H9 (cell line): ENCODE measurements around the gene ACER3. TPM values are rescaled to one million over a fixed set of nuclear protein-coding genes. Genes with fewer than 3 reads are reported as not detected.

Experiments used
- DNase-seq: peaks from one replicate; pipeline ENCODE4 v3.0.0-alpha.2; 2017
- H2AFZ ChIP-seq: one replicate; pipeline ENCODE4 v1.6.1; 2013; ENCODE audit warnings: mild to moderate bottlenecking, low read length, control low read depth, moderate library complexity
- H2AK5ac ChIP-seq: 2 replicates; pipeline ENCODE4 v1.6.1; 2013; ENCODE audit warnings: low read length, control low read depth, mixed read lengths; ENCODE audit not compliant: insufficient read length
- H2BK120ac ChIP-seq: one replicate; pipeline ENCODE4 v1.6.1; 2013; ENCODE audit warnings: low read depth, mild to moderate bottlenecking, low read length, control low read depth, inconsistent platforms; ENCODE audit not compliant: poor library complexity, severe bottlenecking
- H2BK12ac ChIP-seq: 2 replicates; pipeline ENCODE4 v1.6.1; 2013; ENCODE audit warnings: low read length, control low read depth, mixed read lengths, low read depth; ENCODE audit not compliant: insufficient read length
- H2BK15ac ChIP-seq: 2 replicates; pipeline ENCODE4 v1.6.1; 2013; ENCODE audit warnings: low read depth, low read length, control low read depth
- H2BK20ac ChIP-seq: one replicate; pipeline ENCODE4 v1.6.1; 2013; ENCODE audit warnings: low read depth, mild to moderate bottlenecking, low read length, control low read depth, inconsistent platforms; ENCODE audit not compliant: poor library complexity, severe bottlenecking
- H2BK5ac ChIP-seq: 2 replicates; pipeline ENCODE4 v1.6.1; 2013; ENCODE audit warnings: low read length, control low read depth, mixed read lengths; ENCODE audit not compliant: insufficient read length
- H3K14ac ChIP-seq: 2 replicates; pipeline ENCODE4 v1.6.1; 2013; ENCODE audit warnings: low read length, control low read depth; ENCODE audit not compliant: insufficient read depth
- H3K18ac ChIP-seq: 2 replicates; pipeline ENCODE4 v1.6.1; 2013; ENCODE audit warnings: low read depth, mild to moderate bottlenecking, mixed read lengths, low read length, control low read depth; ENCODE audit not compliant: insufficient read length
- H3K23ac ChIP-seq: 2 replicates; pipeline ENCODE4 v1.6.1; 2013; ENCODE audit warnings: low read length, control low read depth, mixed read lengths, low read depth; ENCODE audit not compliant: insufficient read length
- H3K23me2 ChIP-seq: 2 replicates; pipeline ENCODE4 v1.6.1; 2013; ENCODE audit warnings: low read depth, mild to moderate bottlenecking, mixed read lengths, low read length, control low read depth; ENCODE audit not compliant: insufficient read length, poor library complexity, severe bottlenecking
- H3K27ac ChIP-seq: 2 replicates; pipeline ENCODE4 v1.5.1; 2013; ENCODE audit warnings: low read length, control low read depth, mixed read lengths, low read depth; ENCODE audit not compliant: insufficient read length
- H3K27me3 ChIP-seq: 2 replicates; pipeline ENCODE4 v1.6.1; 2013; ENCODE audit warnings: low read length, control low read depth, inconsistent platforms; ENCODE audit not compliant: insufficient read depth
- H3K4ac ChIP-seq: 2 replicates; pipeline ENCODE4 v1.6.1; 2013; ENCODE audit warnings: low read depth, mild to moderate bottlenecking, control low read depth, inconsistent platforms, low read length, moderate library complexity
- H3K4me1 ChIP-seq: 2 replicates; pipeline ENCODE4 v1.6.1; 2013; ENCODE audit warnings: low read length, control low read depth, inconsistent platforms; ENCODE audit not compliant: insufficient read depth
- H3K4me2 ChIP-seq: 2 replicates; pipeline ENCODE4 v1.6.1; 2013; ENCODE audit warnings: low read length, control low read depth, mixed read lengths; ENCODE audit not compliant: insufficient read length, insufficient read depth
- H3K56ac ChIP-seq: 2 replicates; pipeline ENCODE4 v1.6.1; 2013; ENCODE audit warnings: low read depth, mild to moderate bottlenecking, mixed read lengths, low read length, control low read depth; ENCODE audit not compliant: insufficient read length
- H3K79me1 ChIP-seq: 2 replicates; pipeline ENCODE4 v1.6.1; 2013; ENCODE audit warnings: low read depth, mild to moderate bottlenecking, moderate library complexity, low read length, control low read depth, inconsistent platforms; ENCODE audit not compliant: insufficient read depth, poor library complexity, severe bottlenecking
- H3K79me2 ChIP-seq: 2 replicates; pipeline ENCODE4 v1.6.1; 2013; ENCODE audit warnings: low read length, control low read depth, inconsistent platforms; ENCODE audit not compliant: insufficient read depth
- H3K9ac ChIP-seq: 2 replicates; pipeline ENCODE4 v1.6.1; 2013; ENCODE audit warnings: low read length, control low read depth, mixed read lengths; ENCODE audit not compliant: insufficient read length; ENCODE audit errors: extremely low read depth
- H3K9me3 ChIP-seq: one replicate; pipeline ENCODE4 v1.6.1; 2013; ENCODE audit warnings: low read depth, low read length, inconsistent platforms; ENCODE audit not compliant: control insufficient read depth
- H3T11ph ChIP-seq: one replicate; pipeline ENCODE4 v1.6.1; 2013; ENCODE audit warnings: mild to moderate bottlenecking, low read length, control low read depth, inconsistent platforms
- H4K20me1 ChIP-seq: one replicate; pipeline ENCODE4 v1.6.1; 2013; ENCODE audit not compliant: control insufficient read depth, insufficient read length, insufficient read depth
- H4K5ac ChIP-seq: 2 replicates; pipeline ENCODE4 v1.6.1; 2013; ENCODE audit warnings: low read depth, mild to moderate bottlenecking, mixed read lengths, low read length, control low read depth; ENCODE audit not compliant: insufficient read length
- H4K8ac ChIP-seq: replicated peaks from 2 replicates; pipeline ENCODE4 v1.6.1; 2013; ENCODE audit warnings: low read length, control low read depth, mixed read lengths, low read depth; ENCODE audit not compliant: insufficient read length
- H4K91ac ChIP-seq: 2 replicates; pipeline ENCODE4 v1.6.1; 2013; ENCODE audit warnings: low read depth, mild to moderate bottlenecking, moderate library complexity, mixed read lengths, low read length, control low read depth; ENCODE audit not compliant: insufficient read length
- H3K27ac Mint-ChIP-seq, 3 experiments: 2 replicates in 2 of 3; 3 replicates in 1 of 3; pipeline ENCODE4 v1.8.0; 2020 to 2021; ENCODE audit warnings: mixed read lengths in 3 of 3, mild to moderate bottlenecking in 1 of 3, moderate library complexity in 1 of 3
- H3K27me3 Mint-ChIP-seq: 2 replicates; pipeline ENCODE4 v1.8.0; 2021; ENCODE audit warnings: low read depth, mild to moderate bottlenecking, moderate library complexity, mixed read lengths
- H3K36me3 Mint-ChIP-seq, 3 experiments: 2 replicates in 2 of 3; 3 replicates in 1 of 3; pipeline ENCODE4 v1.8.0; 2020 to 2021; ENCODE audit warnings: low read depth in 3 of 3, mixed read lengths in 3 of 3; ENCODE audit not compliant: insufficient read depth in 1 of 3
- H3K4me1 Mint-ChIP-seq, 2 experiments: 2 replicates each; pipeline ENCODE4 v1.8.0; 2020; ENCODE audit warnings: mixed read lengths in 2 of 2
- H3K4me3 Mint-ChIP-seq, 2 experiments: 2 replicates in 1 of 2; 3 replicates in 1 of 2; pipeline ENCODE4 v1.8.0; 2020 to 2021; ENCODE audit warnings: mild to moderate bottlenecking in 2 of 2, mixed read lengths in 2 of 2, moderate library complexity in 1 of 2
- H3K9me3 Mint-ChIP-seq, 2 experiments: 2 replicates in 1 of 2; 3 replicates in 1 of 2; pipeline ENCODE4 v1.8.0; 2020; ENCODE audit warnings: mild to moderate bottlenecking in 2 of 2, mixed read lengths in 2 of 2, moderate library complexity in 1 of 2
- CTCF ChIP-seq: fragments of 200-600 bp; sonication (generic); conservative IDR thresholded peaks from 3 replicates; pipeline ENCODE4 v1.8.0; 2021; ENCODE audit warnings: antibody characterized with exemption, mild to moderate bottlenecking
- WGBS: extraction: QIAGEN DNeasy Blood & Tissue Kit; methylation state at CpG from one replicate; pipeline ENCODE4 v1.1.7; 2013; ENCODE audit warnings: missing lambda C conversion rate, low lambda C conversion rate, mixed read lengths; ENCODE audit not compliant: insufficient read length; ENCODE audit errors: extremely low coverage; 5-methylcytosine and 5-hydroxymethylcytosine counted together
- total RNA-seq: library from RNA; stranded (reverse); gene quantifications from 2 replicates; pipeline ENCODE4 v1.2.1, GENCODE V29; 2021

ACER3 gene
- total RNA-seq, 1 experiment from 2014 or later = 14.7 TPM

GRCh38 chr11:77051511-77051910, 190.8 kb downstream of the ACER3 start:
- no peak overlapping the region for H2AFZ ChIP-seq
- no peak for DNase-seq
- peaks cover 23 to 28% of the 10 kb centered on the region in 2 experiments for H3K4me1 Mint-ChIP-seq

More at GRCh38 chr11:77051511-77051910, 190.8 kb downstream of the ACER3 start:
- H3K27me3 Mint-ChIP-seq = no peaks in the 10 kb centered on the region
- H3K9me3 Mint-ChIP-seq = peaks cover 11 to 16% of the 10 kb centered on the region in 2 experiments
- no peak for TF ChIP-seq CTCF
- no peak overlapping the region for H4K91ac ChIP-seq
- no peak overlapping the region for H2BK15ac ChIP-seq
- no CpG with 5 or more reads among the region's 3 CpGs for WGBS
- H3K14ac ChIP-seq = no peak overlapping the region
- no peaks in the 10 kb centered on the region for H3K27me3 ChIP-seq
- H2AK5ac ChIP-seq = no peak overlapping the region
- no peak overlapping the region for H3T11ph ChIP-seq
- H3K23me2 ChIP-seq = no peaks in the 10 kb centered on the region
- no peak overlapping the region for H3K27ac ChIP-seq
- no peak overlapping the region for H3K18ac ChIP-seq
- no peak overlapping the region for H4K8ac ChIP-seq
- no peak overlapping the region for H3K4me2 ChIP-seq
- H3K4ac ChIP-seq = no peak overlapping the region
- no peaks in the 10 kb centered on the region for H3K4me1 ChIP-seq
- H3K79me1 ChIP-seq = no peaks in the 10 kb centered on the region
- no peak overlapping the region for H3K9ac ChIP-seq
- H3K36me3 Mint-ChIP-seq = no peaks in the 10 kb centered on the region; a peak in 2 of 7 replicates
- no peak overlapping the region for H3K23ac ChIP-seq
- no peak overlapping the region for H3K56ac ChIP-seq
- no peak overlapping the region for H3K27ac Mint-ChIP-seq
- no peaks in the 10 kb centered on the region for H3K9me3 ChIP-seq
- H3K4me3 Mint-ChIP-seq = no peak overlapping the region
- no peaks in the 10 kb centered on the region for H4K20me1 ChIP-seq
- H2BK120ac ChIP-seq = no peak overlapping the region
- H4K5ac ChIP-seq = no peak overlapping the region
- H2BK5ac ChIP-seq = no peak overlapping the region
- H2BK12ac ChIP-seq = no peak overlapping the region
- H2BK20ac ChIP-seq = no peak overlapping the region
- no peaks in the 10 kb centered on the region for H3K79me2 ChIP-seq
